Astrocyte (in vitro differentiated cells and primary cell): ENCODE results near the gene PNPLA3. TPM values are rescaled to one million over a fixed set of nuclear protein-coding genes. Genes with fewer than 3 reads are reported as not detected.

Experiments used
- DNase-seq: peaks from one replicate; pipeline ENCODE4 v3.0.0-alpha.2; 2010; ENCODE audit warnings: low read depth
- FAIRE-seq: peaks from 2 replicates; lab custom pipeline; 2011; peaks lifted over from hg19 to GRCh38; lab: Jason Lieb, UNC
- H2AFZ ChIP-seq: 2 replicates; pipeline ENCODE4 v1.6.0; 2012; ENCODE audit warnings: low read depth, low read length, inconsistent platforms
- H3K27ac ChIP-seq: 2 replicates; pipeline ENCODE4 v1.5.1; 2011; ENCODE audit warnings: low read depth, low read length, inconsistent platforms
- H3K27me3 ChIP-seq: 2 replicates; pipeline ENCODE4 v1.6.0; 2011; ENCODE audit warnings: low read length, inconsistent platforms; ENCODE audit not compliant: insufficient read depth
- H3K36me3 ChIP-seq: 2 replicates; pipeline ENCODE4 v1.5.1; 2011; ENCODE audit warnings: low read length, inconsistent platforms; ENCODE audit not compliant: insufficient read depth
- H3K4me1 ChIP-seq: 2 replicates; pipeline ENCODE4 v1.5.1; 2011; ENCODE audit warnings: low read length, inconsistent platforms; ENCODE audit not compliant: insufficient read depth
- H3K4me2 ChIP-seq: 2 replicates; pipeline ENCODE4 v1.6.0; 2012; ENCODE audit warnings: low read length, inconsistent platforms
- H3K4me3 ChIP-seq: 2 replicates; pipeline ENCODE4 v1.5.1; 2011; ENCODE audit warnings: low read depth, mild to moderate bottlenecking, low read length, inconsistent platforms; ENCODE audit not compliant: insufficient read depth
- H3K79me2 ChIP-seq: 2 replicates; pipeline ENCODE4 v1.6.0; 2012; ENCODE audit warnings: mild to moderate bottlenecking, low read length, inconsistent platforms; ENCODE audit not compliant: insufficient read depth
- H3K9ac ChIP-seq: 2 replicates; pipeline ENCODE4 v1.6.0; 2012; ENCODE audit warnings: mild to moderate bottlenecking, low read length, inconsistent platforms
- H3K9me3 ChIP-seq: 2 replicates; pipeline ENCODE4 v1.5.1; 2012; ENCODE audit warnings: low read depth, mild to moderate bottlenecking, low read length, inconsistent platforms; ENCODE audit not compliant: insufficient read depth
- H4K20me1 ChIP-seq: 2 replicates; pipeline ENCODE4 v1.6.0; 2012; ENCODE audit warnings: low read length, inconsistent platforms; ENCODE audit not compliant: insufficient read depth
- H3K27ac Mint-ChIP-seq: one replicate; pipeline ENCODE4 v1.8.0; 2021; ENCODE audit warnings: mild to moderate bottlenecking, mixed read lengths; ENCODE audit not compliant: unreplicated experiment
- H3K27me3 Mint-ChIP-seq: one replicate; pipeline ENCODE4 v1.8.0; 2021; ENCODE audit warnings: low read depth, mixed read lengths; ENCODE audit not compliant: unreplicated experiment
- H3K36me3 Mint-ChIP-seq: one replicate; pipeline ENCODE4 v1.8.0; 2021; ENCODE audit warnings: low read depth, mixed read lengths; ENCODE audit not compliant: unreplicated experiment
- H3K4me1 Mint-ChIP-seq: one replicate; pipeline ENCODE4 v1.8.0; 2021; ENCODE audit warnings: low read depth, mixed read lengths; ENCODE audit not compliant: unreplicated experiment
- H3K4me3 Mint-ChIP-seq: one replicate; pipeline ENCODE4 v1.8.0; 2021; ENCODE audit warnings: mild to moderate bottlenecking, moderate library complexity, mixed read lengths; ENCODE audit not compliant: unreplicated experiment
- H3K9me3 Mint-ChIP-seq: one replicate; pipeline ENCODE4 v1.8.0; 2021; ENCODE audit warnings: mild to moderate bottlenecking, mixed read lengths; ENCODE audit not compliant: unreplicated experiment
- CTCF ChIP-seq: IDR thresholded peaks from 2 replicates; pipeline ENCODE4 v1.5.1; 2011; ENCODE audit warnings: low read depth, mild to moderate bottlenecking, inconsistent platforms, low read length, moderate library complexity; ENCODE audit not compliant: insufficient read depth
- EZH2 ChIP-seq: IDR thresholded peaks from 2 replicates; pipeline ENCODE4 v1.6.1; 2012; ENCODE audit warnings: mild to moderate bottlenecking, low read length, inconsistent platforms; ENCODE audit not compliant: insufficient read depth
- total RNA-seq: library from RNA; stranded (reverse); gene quantifications from 2 replicates; pipeline ENCODE4 v1.2.1, GENCODE V29; 2021

PNPLA3 gene
- total RNA-seq, 1 donor from 2014 or later = 10.8 TPM

GRCh38 chr22:43969989-43970755, 46.6 kb downstream of the PNPLA3 start:
- peaks cover 13% of the 10 kb centered on the region for H3K36me3 Mint-ChIP-seq
- no peaks in the 10 kb centered on the region for H3K27me3 Mint-ChIP-seq
- no peak overlapping the region for H3K4me3 Mint-ChIP-seq
- Histone ChIP-seq H3K9ac (no peak overlapping the region), H3K9me3 (no peaks in the 10 kb centered on the region), H2AFZ (no peak overlapping the region), H3K27me3 (no peaks in the 10 kb centered on the region), H3K4me2 (no peak overlapping the region), H3K27ac (no peak overlapping the region), H3K79me2 (no peaks in the 10 kb centered on the region), H4K20me1 (peaks cover 43% of the 10 kb centered on the region), H3K4me3 (no peak overlapping the region), H3K36me3 (peaks cover 34% of the 10 kb centered on the region), H3K4me1 (no peaks in the 10 kb centered on the region)
- no peak for TF ChIP-seq EZH2
- no peak for TF ChIP-seq CTCF
- FAIRE-seq = no peak
- H3K9me3 Mint-ChIP-seq = no peaks in the 10 kb centered on the region
- H3K27ac Mint-ChIP-seq = no peak overlapping the region
- no peak for DNase-seq
- H3K4me1 Mint-ChIP-seq = peaks cover 3% of the 10 kb centered on the region

- Mint-ChIP-seq H3K9me3 (no peaks in the 10 kb centered on the region), H3K27ac (no peak overlapping the region), H3K36me3 (peaks cover 17% of the 10 kb centered on the region), H3K27me3 (no peaks in the 10 kb centered on the region), H3K4me1 (peaks cover 3% of the 10 kb centered on the region), H3K4me3 (no peak overlapping the region)
- TF ChIP-seq CTCF = no peak
- TF ChIP-seq EZH2 = no peak
- H2AFZ ChIP-seq = no peak overlapping the region
- DNase-seq = no peak
- H3K27me3 ChIP-seq = no peaks in the 10 kb centered on the region
- no peak overlapping the region for H3K4me3 ChIP-seq
- H3K27ac ChIP-seq = no peak overlapping the region
- H3K79me2 ChIP-seq = no peaks in the 10 kb centered on the region
- no peak overlapping the region for H3K9ac ChIP-seq
- peaks cover 38% of the 10 kb centered on the region for H3K36me3 ChIP-seq
- H3K4me1 ChIP-seq = no peaks in the 10 kb centered on the region
- no peak overlapping the region for H3K4me2 ChIP-seq
- H4K20me1 ChIP-seq = peaks cover 43% of the 10 kb centered on the region
- no peak for FAIRE-seq
- H3K9me3 ChIP-seq = no peaks in the 10 kb centered on the region
Measured at GRCh38 chr22:43971112-43971511, 47.5 kb downstream of the PNPLA3 start.

GRCh38 chr22:43972931-43973462, 49.4 kb downstream of the PNPLA3 start:
- no peak overlapping the region for H3K27ac ChIP-seq
- Mint-ChIP-seq H3K4me1 (no peaks in the 10 kb centered on the region), H3K9me3 (no peaks in the 10 kb centered on the region), H3K27ac (no peak overlapping the region), H3K36me3 (peaks cover 17% of the 10 kb centered on the region), H3K27me3 (no peaks in the 10 kb centered on the region), H3K4me3 (no peak overlapping the region)
- H3K27me3 ChIP-seq = no peaks in the 10 kb centered on the region
- no peak overlapping the region for H2AFZ ChIP-seq
- no peak overlapping the region for H3K4me2 ChIP-seq
- H3K79me2 ChIP-seq = no peaks in the 10 kb centered on the region
- H3K9me3 ChIP-seq = no peaks in the 10 kb centered on the region
- FAIRE-seq = no peak
- H3K9ac ChIP-seq = no peak overlapping the region
- DNase-seq = no peak
- no peak overlapping the region for H3K4me3 ChIP-seq
- H4K20me1 ChIP-seq = peaks cover 32% of the 10 kb centered on the region
- H3K4me1 ChIP-seq = no peaks in the 10 kb centered on the region
- TF ChIP-seq CTCF (no peak), EZH2 (no peak)
- H3K36me3 ChIP-seq = peaks cover 35% of the 10 kb centered on the region
